Measurements from ENCODE around the gene CSNK1G3. TPM values are rescaled to one million over a fixed set of nuclear protein-coding genes. Genes with fewer than 3 reads are reported as not detected.
"Not testable (repeated sequence)": the region's sequence is repeated elsewhere in the genome, so short reads cannot be mapped to it uniquely, and the experiment has no call there.

The CSNK1G3 gene
- polyA plus RNA-seq, 1 experiment: 9.8 TPM

GRCh38 chr5:123626051-123626450 lies 114.1 kb downstream of the CSNK1G3 start:
- ChIA-PET CTCF (no interaction called here), POLR2A (no interaction called here)
- no peak for TF ChIP-seq CTCF (IDR thresholded peaks at IDR 0.05; ENCODE audit: insufficient read depth, low read depth, low read length)
- H3K27me3 ChIP-seq (ENCODE audit: control insufficient read depth, insufficient read depth, low read length): no peaks in the 10 kb centered on the region
- DNase-seq (ENCODE audit: low read depth): no peak
- no peak overlapping the region for H3K4me3 ChIP-seq (ENCODE audit: low read depth, low read length)
- H3K36me3 ChIP-seq (ENCODE audit: control insufficient read depth, insufficient read depth, low read length): no peaks in the 10 kb centered on the region

GRCh38 chr5:123628860-123629544 lies 117.0 kb downstream of the CSNK1G3 start:
- POLR2A ChIA-PET: no interaction called here
- no peak overlapping the region for H3K4me3 ChIP-seq (ENCODE audit: low read depth, low read length)
- TF ChIP-seq CTCF (IDR thresholded peaks at IDR 0.05; ENCODE audit: insufficient read depth, low read depth, low read length): no peak
- H3K27me3 ChIP-seq (ENCODE audit: control insufficient read depth, insufficient read depth, low read length): no peaks in the 10 kb centered on the region
- CTCF ChIA-PET: interaction anchor here (1.0 to 1.2 kb wide), 2 partner anchors 19 to 428 kb away, joined by 3 read pairs; no protein-coding TSS in a partner anchor
- no peaks in the 10 kb centered on the region for H3K36me3 ChIP-seq (ENCODE audit: control insufficient read depth, insufficient read depth, low read length)
- DNase-seq (ENCODE audit: low read depth): no peak

GRCh38 chr5:123636006-123636405 lies 124.0 kb downstream of the CSNK1G3 start:
- Histone ChIP-seq H3K4me3 (ENCODE audit: low read depth, low read length) (no peak overlapping the region), H3K36me3 (ENCODE audit: control insufficient read depth, insufficient read depth, low read length) (no peaks in the 10 kb centered on the region), H3K27me3 (ENCODE audit: control insufficient read depth, insufficient read depth, low read length) (no peaks in the 10 kb centered on the region)
- TF ChIP-seq CTCF (IDR thresholded peaks at IDR 0.05; ENCODE audit: insufficient read depth, low read depth, low read length): no peak
- CTCF ChIA-PET: no interaction called here
- DNase-seq (ENCODE audit: low read depth): no peak
- POLR2A ChIA-PET: no interaction called here

- H3K4me3 ChIP-seq (ENCODE audit: low read depth, low read length); H3K27me3 ChIP-seq (ENCODE audit: control insufficient read depth, insufficient read depth, low read length); CTCF ChIA-PET; H3K36me3 ChIP-seq (ENCODE audit: control insufficient read depth, insufficient read depth, low read length); POLR2A ChIA-PET; DNase-seq (ENCODE audit: low read depth): not testable (repeated sequence)
Measured at GRCh38 chr5:123637028-123637427, 125.1 kb downstream of the CSNK1G3 start.

GRCh38 chr5:123639244-123639643 lies 127.3 kb downstream of the CSNK1G3 start:
- no peak for DNase-seq (ENCODE audit: low read depth)
- Histone ChIP-seq H3K27me3 (ENCODE audit: control insufficient read depth, insufficient read depth, low read length) (no peaks in the 10 kb centered on the region), H3K36me3 (ENCODE audit: control insufficient read depth, insufficient read depth, low read length) (no peaks in the 10 kb centered on the region), H3K4me3 (ENCODE audit: low read depth, low read length) (no peak overlapping the region)
- ChIA-PET CTCF (no interaction called here), POLR2A (no interaction called here)
- no peak for TF ChIP-seq CTCF (IDR thresholded peaks at IDR 0.05; ENCODE audit: insufficient read depth, low read depth, low read length)

GRCh38 chr5:123645024-123645603 lies 133.1 kb downstream of the CSNK1G3 start:
- Histone ChIP-seq H3K27me3 (ENCODE audit: control insufficient read depth, insufficient read depth, low read length) (no peaks in the 10 kb centered on the region), H3K4me3 (ENCODE audit: low read depth, low read length) (no peak overlapping the region), H3K36me3 (ENCODE audit: control insufficient read depth, insufficient read depth, low read length) (no peaks in the 10 kb centered on the region)
- ChIA-PET POLR2A (no interaction called here), CTCF (no interaction called here)
- no peak for DNase-seq (ENCODE audit: low read depth)
- TF ChIP-seq CTCF (IDR thresholded peaks at IDR 0.05; ENCODE audit: insufficient read depth, low read depth, low read length): no peak

All from BJ (cell line).